CD14-positive monocyte (primary cell): Measurements from ENCODE around the gene OR10R2. TPM values are rescaled to one million over a fixed set of nuclear protein-coding genes. Genes with fewer than 3 reads are reported as not detected.

ENCODE experiments used
- DNase-seq, 3 donors: peaks; one replicate each; pipeline ENCODE4 v3.0.0-alpha.2; 2011 to 2022
- H2AFZ ChIP-seq: 2 replicates; pipeline ENCODE4 v1.6.0; 2012; ENCODE audit warnings: mild to moderate bottlenecking, low read depth, low read length, inconsistent platforms; ENCODE audit not compliant: insufficient read depth, poor library complexity, severe bottlenecking
- H3K27ac ChIP-seq, 2 donors: 1 replicate in 1 of 2; 2 replicates in 1 of 2; pipeline ENCODE4 v1.5.1; 2012 to 2013; ENCODE audit warnings: low read length in 2 of 2, control low read depth in 1 of 2, inconsistent platforms in 1 of 2, low read depth in 1 of 2, mild to moderate bottlenecking in 1 of 2
- H3K27me3 ChIP-seq, 2 donors: one replicate each; pipeline versions ENCODE4 v1.6.0 to v1.6.1; 2011 to 2013; ENCODE audit warnings: low read length in 2 of 2; ENCODE audit not compliant: control insufficient read depth in 2 of 2, insufficient read depth in 2 of 2
- H3K36me3 ChIP-seq, 2 donors: replicated peaks in 1 of 2; 1 replicate in 1 of 2; 2 replicates in 1 of 2; pipeline versions ENCODE4 v1.5.1 to v1.6.1; 2012 to 2013; ENCODE audit warnings: low read length in 2 of 2, control low read depth in 1 of 2, inconsistent platforms in 1 of 2, mild to moderate bottlenecking in 1 of 2; ENCODE audit not compliant: insufficient read depth in 2 of 2, control insufficient read depth in 1 of 2
- H3K4me1 ChIP-seq, 2 donors: 1 replicate in 1 of 2; 2 replicates in 1 of 2; pipeline versions ENCODE4 v1.5.1 to v1.6.1; 2012 to 2013; ENCODE audit warnings: low read length in 2 of 2, control low read depth in 1 of 2, inconsistent platforms in 1 of 2, mild to moderate bottlenecking in 1 of 2, moderate library complexity in 1 of 2; ENCODE audit not compliant: insufficient read depth in 2 of 2, control insufficient read depth in 1 of 2
- H3K4me2 ChIP-seq: replicated peaks from 2 replicates; pipeline ENCODE3; 2012; ENCODE audit warnings: low read length, moderate library complexity, mild to moderate bottlenecking; ENCODE audit not compliant: poor library complexity, severe bottlenecking; ENCODE audit errors: extremely low read depth
- H3K4me3 ChIP-seq, 3 experiments: fragments of 200-600 bp in 1 of 3; sonication (generic) in 1 of 3; replicated peaks in 1 of 3; 1 replicate in 2 of 3; 2 replicates in 1 of 3; pipeline ENCODE4 v1.5.1; 2011 to 2013; ENCODE audit warnings: low read length in 3 of 3, mild to moderate bottlenecking in 3 of 3, control low read depth in 2 of 3, low read depth in 2 of 3, inconsistent platforms in 1 of 3, moderate library complexity in 1 of 3
- H3K79me2 ChIP-seq: 2 replicates; pipeline ENCODE4 v1.6.0; 2012; ENCODE audit warnings: mild to moderate bottlenecking, control low read depth, inconsistent platforms, low read length, moderate library complexity; ENCODE audit not compliant: insufficient read depth
- H3K9ac ChIP-seq: 2 replicates; pipeline ENCODE4 v1.6.0; 2017; ENCODE audit warnings: low read length, mild to moderate bottlenecking; ENCODE audit not compliant: insufficient read depth, poor library complexity, severe bottlenecking
- H3K9me3 ChIP-seq, 2 donors: replicated peaks in 1 of 2; 1 replicate in 1 of 2; 2 replicates in 1 of 2; pipeline versions ENCODE4 v1.5.1 to v1.6.1; 2012 to 2013; ENCODE audit warnings: low read length in 2 of 2, control low read depth in 1 of 2; ENCODE audit not compliant: control insufficient read depth in 1 of 2, insufficient read depth in 1 of 2
- H4K20me1 ChIP-seq: 2 replicates; pipeline ENCODE4 v1.6.0; 2012; ENCODE audit warnings: mild to moderate bottlenecking, low read length, control low read depth, moderate library complexity; ENCODE audit not compliant: insufficient read depth
- H3K27ac Mint-ChIP-seq, 7 donors: one replicate each; pipeline ENCODE4 v1.8.0; 2020; ENCODE audit warnings: mild to moderate bottlenecking in 7 of 7, mixed read lengths in 7 of 7, moderate library complexity in 6 of 7, inconsistent platforms in 2 of 7
- H3K27me3 Mint-ChIP-seq, 3 donors: one replicate each; pipeline ENCODE4 v1.8.0; 2021 to 2022; ENCODE audit warnings: low read depth in 3 of 3, mild to moderate bottlenecking in 3 of 3, mixed read lengths in 3 of 3, moderate library complexity in 3 of 3, inconsistent platforms in 1 of 3
- H3K36me3 Mint-ChIP-seq, 2 donors: one replicate each; pipeline ENCODE4 v1.8.0; 2020; ENCODE audit warnings: mixed read lengths in 2 of 2, inconsistent platforms in 1 of 2, mild to moderate bottlenecking in 1 of 2
- H3K4me1 Mint-ChIP-seq: one replicate; pipeline ENCODE4 v1.8.0; 2020; ENCODE audit warnings: mild to moderate bottlenecking, mixed read lengths
- H3K4me3 Mint-ChIP-seq, 2 donors: one replicate each; pipeline ENCODE4 v1.8.0; 2020; ENCODE audit warnings: mild to moderate bottlenecking in 2 of 2, mixed read lengths in 2 of 2, moderate library complexity in 1 of 2
- H3K9me3 Mint-ChIP-seq, 7 donors: one replicate each; pipeline ENCODE4 v1.8.0; 2020 to 2022; ENCODE audit warnings: mixed read lengths in 7 of 7, mild to moderate bottlenecking in 6 of 7, moderate library complexity in 6 of 7, inconsistent platforms in 2 of 7
- WGBS: methylation state at CpG from one replicate; pipeline ENCODE4 v1.1.5; 2013; ENCODE audit warnings: missing lambda C conversion rate; ENCODE audit not compliant: insufficient coverage; 5-methylcytosine and 5-hydroxymethylcytosine counted together
- intact Hi-C, 2 donors: fragments of 100-400 bp; cut with micrococcal nuclease; formaldehyde crosslinking; loops; one replicate each; pipeline versions ENCODE4 v1.15.0 to v1.15.1; 2023
- polyA plus RNA-seq, 3 donors: library from polyadenylated mRNA; depleted of rRNA in 1 of 3; unstranded in 2 of 3; stranded (reverse) in 1 of 3; fragments of 300-500 nt in 2 of 3; fragments of >200 nt in 1 of 3; fragmentation: Illumina TruSeq in 2 of 3; gene quantifications; 1 replicate in 2 of 3; 2 replicates in 1 of 3; pipeline ENCODE4 v1.2.3, GENCODE V29; 2012 to 2021
- TF ChIP-seq, protein P1 (sequence below): fragments of 200-600 bp; IDR thresholded peaks from one replicate; pipeline ENCODE4 v1.8.0; 2022; ENCODE audit warnings: antibody characterized with exemption, mild to moderate bottlenecking

OR10R2 gene
- polyA plus RNA-seq, 3 donors, result not detected

DNA sequence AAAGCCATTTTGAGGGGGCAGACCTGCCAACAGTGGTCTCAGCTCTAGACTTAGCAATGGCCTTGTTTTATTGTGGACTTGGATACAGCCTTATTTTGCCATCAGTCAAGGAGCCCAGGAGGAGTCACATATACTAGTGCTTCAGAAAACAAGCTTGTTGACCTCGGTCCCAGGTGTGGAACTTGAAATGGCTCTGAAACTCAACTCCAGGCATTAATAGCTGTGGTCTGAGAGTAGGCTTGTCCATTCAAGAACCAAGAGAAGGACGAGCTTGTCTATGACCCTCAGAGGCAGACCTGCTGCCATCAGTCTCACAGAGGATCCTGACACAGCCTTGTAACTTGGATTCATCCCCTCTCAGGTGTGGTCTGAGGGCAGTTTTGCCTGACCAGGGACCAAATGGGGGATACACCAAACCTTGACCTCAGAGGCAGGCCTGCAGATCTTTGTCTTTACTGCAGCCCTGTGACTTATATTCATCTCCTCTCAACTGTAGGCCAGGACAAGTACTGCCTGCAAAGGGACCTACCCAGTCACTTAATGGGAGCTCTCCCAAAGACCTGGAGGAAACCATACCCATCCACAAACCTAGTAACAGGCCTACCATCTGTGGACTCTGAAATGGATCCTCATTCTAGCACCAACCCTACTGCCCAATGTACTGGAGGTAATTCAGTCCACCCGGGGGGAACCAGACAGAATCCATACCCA is 49.1 kb downstream of the OR10R2 start:
- Histone ChIP-seq H3K36me3 (no peaks in the 10 kb centered on the region), H3K9ac (no peak overlapping the region), H4K20me1 (no peaks in the 10 kb centered on the region), H3K9me3 (no peaks in the 10 kb centered on the region), H3K27ac (no peak overlapping the region), H3K79me2 (no peaks in the 10 kb centered on the region), H2AFZ (no peak overlapping the region), H3K4me1 (no peaks in the 10 kb centered on the region), H3K4me2 (no peak overlapping the region), H3K4me3 (no peak overlapping the region), H3K27me3 (peaks cover 7 to 10% of the 10 kb centered on the region in 2 donors)
- TF ChIP-seq, protein P1, sequence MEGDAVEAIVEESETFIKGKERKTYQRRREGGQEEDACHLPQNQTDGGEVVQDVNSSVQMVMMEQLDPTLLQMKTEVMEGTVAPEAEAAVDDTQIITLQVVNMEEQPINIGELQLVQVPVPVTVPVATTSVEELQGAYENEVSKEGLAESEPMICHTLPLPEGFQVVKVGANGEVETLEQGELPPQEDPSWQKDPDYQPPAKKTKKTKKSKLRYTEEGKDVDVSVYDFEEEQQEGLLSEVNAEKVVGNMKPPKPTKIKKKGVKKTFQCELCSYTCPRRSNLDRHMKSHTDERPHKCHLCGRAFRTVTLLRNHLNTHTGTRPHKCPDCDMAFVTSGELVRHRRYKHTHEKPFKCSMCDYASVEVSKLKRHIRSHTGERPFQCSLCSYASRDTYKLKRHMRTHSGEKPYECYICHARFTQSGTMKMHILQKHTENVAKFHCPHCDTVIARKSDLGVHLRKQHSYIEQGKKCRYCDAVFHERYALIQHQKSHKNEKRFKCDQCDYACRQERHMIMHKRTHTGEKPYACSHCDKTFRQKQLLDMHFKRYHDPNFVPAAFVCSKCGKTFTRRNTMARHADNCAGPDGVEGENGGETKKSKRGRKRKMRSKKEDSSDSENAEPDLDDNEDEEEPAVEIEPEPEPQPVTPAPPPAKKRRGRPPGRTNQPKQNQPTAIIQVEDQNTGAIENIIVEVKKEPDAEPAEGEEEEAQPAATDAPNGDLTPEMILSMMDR, result no peak
- H3K4me3 Mint-ChIP-seq, result no peak overlapping the region
- no peaks in the 10 kb centered on the region for H3K4me1 Mint-ChIP-seq
- H3K27ac Mint-ChIP-seq, result no peak overlapping the region
- H3K27me3 Mint-ChIP-seq, result peaks cover 9 to 13% (median 12%) of the 10 kb centered on the region in 3 donors
- WGBS, result 80% methylated on average over 2 of the region's 3 CpGs
- no peaks in the 10 kb centered on the region for H3K36me3 Mint-ChIP-seq
- no peak for DNase-seq
- H3K9me3 Mint-ChIP-seq, result peaks cover 0 to 8% (median 2%) of the 10 kb centered on the region in 7 donors
- intact Hi-C loops, result no loop called here

DNA sequence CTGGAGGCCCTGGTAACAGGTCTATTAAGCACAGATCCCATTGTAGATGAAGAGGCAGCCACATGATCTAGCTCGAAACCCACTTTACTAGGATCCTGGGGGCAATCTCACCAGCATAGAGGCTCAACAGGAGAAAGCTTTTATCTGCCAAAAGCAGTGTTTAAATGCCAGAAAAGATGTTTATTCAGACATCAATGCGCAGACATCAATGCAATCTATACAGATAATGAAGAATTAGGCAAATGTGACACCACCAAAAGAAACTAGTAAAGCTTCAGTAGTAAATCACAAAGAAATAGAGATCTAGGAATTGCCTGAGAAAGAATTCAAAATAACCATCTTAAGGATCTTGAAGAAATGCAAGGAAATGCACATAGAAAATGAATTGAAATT is 49.6 kb downstream of the OR10R2 start:
- H3K9ac ChIP-seq, result no peak overlapping the region
- no peak overlapping the region for H3K27ac Mint-ChIP-seq
- TF ChIP-seq, protein P1, result no peak
- H3K79me2 ChIP-seq, result no peaks in the 10 kb centered on the region
- 100% methylated on average over 1 of the region's 2 CpGs for WGBS
- no peaks in the 10 kb centered on the region for H3K4me1 ChIP-seq
- DNase-seq, result no peak
- no peaks in the 10 kb centered on the region for H3K36me3 ChIP-seq
- H3K27ac ChIP-seq, result no peak overlapping the region
- H4K20me1 ChIP-seq, result no peaks in the 10 kb centered on the region
- peaks cover 10 to 15% (median 12%) of the 10 kb centered on the region in 3 donors for H3K27me3 Mint-ChIP-seq
- intact Hi-C loops, result no loop called here
- H3K9me3 ChIP-seq, result no peaks in the 10 kb centered on the region
- H3K27me3 ChIP-seq, result peaks cover 7 to 8% of the 10 kb centered on the region in 2 donors
- H3K36me3 Mint-ChIP-seq, result no peaks in the 10 kb centered on the region
- H2AFZ ChIP-seq, result no peak overlapping the region
- H3K4me3 ChIP-seq, result no peak overlapping the region
- no peak overlapping the region for H3K4me2 ChIP-seq
- H3K4me1 Mint-ChIP-seq, result no peaks in the 10 kb centered on the region
- peaks cover 0 to 12% (median 2%) of the 10 kb centered on the region in 7 donors for H3K9me3 Mint-ChIP-seq
- no peak overlapping the region for H3K4me3 Mint-ChIP-seq
